SK-MEL-5 (cell line): ENCODE results near the gene ZBTB2. TPM values are rescaled to one million over a fixed set of nuclear protein-coding genes. Genes with fewer than 3 reads are reported as not detected.
A peak's percentile ranks its signal among the peaks of the same experiment; 100 is the strongest.

ENCODE experiments used
- DNase-seq: peaks from one replicate; pipeline ENCODE4 v3.0.0-alpha.2; 2016; ENCODE audit warnings: low read depth, low spot score
- in situ Hi-C: cut with HindIII; loops from 2 replicates; pipeline ENCODE4 v1.10.0; 2016; ENCODE audit warnings: low sequenced_read_pairs, high pct_unique_total_duplicates, low pct_unique_long_range_greater_than_20kb
- polyA plus RNA-seq, 2 experiments: library from polyadenylated mRNA; depleted of rRNA; stranded (reverse); fragments of >200 nt; gene quantifications; 2 replicates each; pipeline ENCODE4 v1.2.3, GENCODE V29; 2015
- total RNA-seq: library from RNA; depleted of rRNA; stranded (reverse); fragments of >200 nt; shearing (Covaris generic); gene quantifications from 2 replicates; pipeline ENCODE4 v1.2.3, GENCODE V29; 2014; rRNA removed

The ZBTB2 gene, protein sequence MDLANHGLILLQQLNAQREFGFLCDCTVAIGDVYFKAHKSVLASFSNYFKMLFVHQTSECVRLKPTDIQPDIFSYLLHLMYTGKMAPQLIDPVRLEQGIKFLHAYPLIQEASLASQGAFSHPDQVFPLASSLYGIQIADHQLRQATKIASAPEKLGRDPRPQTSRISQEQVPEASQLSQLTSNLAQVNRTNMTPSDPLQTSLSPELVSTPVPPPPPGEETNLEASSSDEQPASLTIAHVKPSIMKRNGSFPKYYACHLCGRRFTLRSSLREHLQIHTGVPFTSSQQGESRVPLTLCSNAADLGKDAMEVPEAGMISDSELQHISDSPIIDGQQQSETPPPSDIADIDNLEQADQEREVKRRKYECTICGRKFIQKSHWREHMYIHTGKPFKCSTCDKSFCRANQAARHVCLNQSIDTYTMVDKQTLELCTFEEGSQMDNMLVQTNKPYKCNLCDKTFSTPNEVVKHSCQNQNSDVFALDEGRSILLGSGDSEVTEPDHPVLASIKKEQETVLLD
- 14.3 and 17.7 TPM in 2 replicates for total RNA-seq
- polyA plus RNA-seq (2015; cell fraction: cytosol; rRNA removed) = 11.6 and 12.9 TPM in 2 replicates
- 4.9 and 5.5 TPM in 2 replicates for polyA plus RNA-seq (2015; cell fraction: nucleus; rRNA removed)

DNA sequence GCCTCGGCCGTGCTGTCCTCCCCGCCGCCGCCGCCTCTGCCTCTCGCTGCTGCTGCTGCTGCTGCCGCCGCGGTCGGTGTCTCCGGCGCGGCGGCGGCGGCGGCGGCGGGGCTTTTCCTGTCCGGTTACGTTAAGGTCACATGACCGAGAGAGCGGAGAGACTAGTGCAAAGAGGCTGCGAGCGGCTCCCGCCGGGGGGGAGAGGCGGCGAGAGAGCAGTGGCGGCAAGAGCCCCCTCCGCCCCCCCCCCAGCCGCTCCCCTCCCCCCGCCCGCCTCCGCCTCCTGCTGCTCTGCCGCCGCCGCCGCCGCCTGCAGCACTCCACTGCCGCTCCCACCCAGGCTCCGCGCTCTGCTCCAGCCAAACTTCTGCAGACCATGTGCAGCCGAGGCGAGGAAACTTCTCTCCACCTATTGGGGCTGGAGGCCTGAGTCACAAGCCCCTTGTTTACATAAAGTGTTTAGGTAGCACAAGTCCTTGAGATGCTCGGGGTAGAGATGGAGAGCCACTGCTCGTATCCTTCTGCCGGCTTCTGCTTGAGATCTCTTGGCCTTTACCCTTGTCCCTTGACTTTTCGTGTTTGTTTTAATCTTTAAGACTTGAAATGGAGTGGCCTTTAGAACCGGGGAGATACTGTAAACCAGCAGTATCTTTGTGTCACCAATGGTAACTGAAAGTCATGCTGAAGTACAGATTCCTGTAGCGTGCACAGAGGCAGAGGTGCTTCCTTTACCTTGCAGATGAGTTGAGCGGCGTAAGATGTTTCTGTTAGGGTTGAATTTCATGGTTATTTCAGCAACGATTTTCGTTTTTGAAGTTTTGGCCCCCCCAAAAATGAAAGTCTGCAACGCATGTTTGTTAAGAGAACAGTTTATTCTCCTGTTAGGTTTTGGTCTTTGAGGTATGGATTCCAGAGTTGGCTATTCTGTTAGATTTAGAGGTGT is at the start of gene ZBTB2:
TSS of gene ZBTB2 (minus strand) at position 89 of the 943 bp plus-strand sequence. CDS start 17,922 bp downstream, outside the sequence.
- peak; percentile 69 for DNase-seq
- in situ Hi-C loops = no loop called here

DNA sequence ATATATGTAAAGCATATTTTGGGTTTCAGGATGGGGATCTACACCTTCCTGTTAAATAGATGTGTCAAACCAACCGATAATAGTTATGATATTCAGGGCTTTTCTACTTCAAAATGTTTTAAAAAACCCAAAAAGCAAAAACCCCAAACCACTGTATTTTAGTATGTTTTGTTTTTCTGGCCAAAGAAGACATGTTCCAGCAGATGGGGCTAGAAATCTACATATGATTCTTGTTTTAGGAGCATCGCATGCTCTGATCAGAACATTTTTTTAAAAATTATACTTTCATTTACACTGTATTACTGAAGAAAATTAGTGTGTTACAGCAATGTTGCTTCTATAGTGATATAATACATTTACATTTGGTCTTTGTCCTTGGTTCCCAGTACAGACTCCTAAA is 49.6 kb upstream of the ZBTB2 start:
- in situ Hi-C loops = no loop called here
- DNase-seq = peak; percentile 16

DNA sequence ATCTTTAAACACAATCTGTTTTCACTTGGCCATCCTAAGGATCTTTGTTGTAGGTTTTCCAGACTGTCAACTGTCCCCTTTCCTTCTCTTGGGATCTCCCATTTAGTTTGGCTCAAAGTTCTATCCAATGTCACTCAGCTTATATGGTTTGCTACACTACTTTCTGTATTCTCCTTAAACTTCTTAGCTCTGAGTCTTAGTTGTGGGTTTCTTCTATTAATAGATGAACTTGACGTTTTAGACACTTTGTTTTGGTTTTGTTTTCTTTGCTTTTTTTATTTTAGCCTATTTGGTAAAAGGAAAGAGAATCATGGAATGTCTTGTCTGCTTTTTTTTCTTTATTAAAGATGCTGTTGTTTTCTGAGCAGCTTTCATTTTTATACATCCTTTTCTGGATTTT is 49.1 kb upstream of the ZBTB2 start:
- in situ Hi-C loops = no loop called here
- DNase-seq = no peak

DNA sequence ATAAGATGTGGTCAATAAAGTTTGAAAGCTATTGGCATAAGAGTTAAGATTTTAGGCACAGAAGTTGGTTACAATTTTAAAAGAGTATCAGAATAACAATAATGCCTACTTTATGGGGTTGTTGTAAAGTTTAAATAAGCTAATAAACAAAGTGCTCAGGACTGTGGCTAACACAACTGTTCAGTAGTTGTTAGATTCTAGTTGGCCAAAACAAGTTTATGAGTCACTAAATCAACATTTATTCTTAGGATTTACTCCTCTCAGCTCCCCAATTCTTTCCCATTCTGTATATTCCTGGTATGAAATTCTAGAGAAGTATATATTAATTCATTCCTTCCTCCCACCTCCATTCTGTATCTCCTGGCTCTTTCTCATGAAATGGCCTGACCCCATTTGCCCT is 46.0 kb upstream of the ZBTB2 start:
- DNase-seq = no peak
- in situ Hi-C loops = no loop called here

DNA sequence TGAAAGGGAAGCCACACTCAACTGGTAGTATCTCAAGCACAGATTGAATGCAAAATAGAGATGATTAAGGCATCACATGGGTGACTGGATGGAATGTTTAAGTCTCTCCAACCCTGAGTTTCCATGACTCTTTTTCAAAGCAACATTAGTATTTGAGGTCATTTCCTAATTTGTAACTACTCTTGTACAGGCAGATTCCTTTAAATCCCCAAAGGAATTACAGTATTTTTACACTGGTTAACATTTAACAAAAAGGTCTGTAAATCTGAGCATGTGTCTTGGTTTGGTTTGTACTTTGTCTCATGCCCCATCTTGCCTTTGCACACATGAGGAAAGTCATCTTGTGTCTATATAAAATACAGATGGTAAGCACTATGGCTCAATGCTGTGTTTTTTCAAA is 45.4 kb upstream of the ZBTB2 start:
- in situ Hi-C loops = no loop called here
- no peak for DNase-seq

DNA sequence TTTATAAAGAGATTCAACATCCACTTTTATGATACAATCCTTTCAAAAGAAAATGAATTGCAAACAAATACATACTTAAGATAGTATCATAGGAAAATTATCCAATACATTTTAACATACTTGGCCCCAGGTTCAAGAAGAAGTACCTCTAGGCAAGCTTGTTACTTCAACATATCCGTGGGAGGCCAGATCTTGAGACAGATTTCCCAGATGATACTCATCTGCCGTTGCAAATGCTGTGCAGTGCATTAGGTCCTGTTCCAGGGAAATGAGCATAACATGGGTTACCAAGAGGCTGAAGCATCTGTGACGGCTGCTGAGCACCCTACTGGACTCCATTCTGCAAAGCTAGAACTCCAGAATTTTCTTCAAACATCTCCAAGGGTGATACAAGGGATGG is 44.9 kb upstream of the ZBTB2 start:
- in situ Hi-C loops = no loop called here
- DNase-seq = no peak

DNA sequence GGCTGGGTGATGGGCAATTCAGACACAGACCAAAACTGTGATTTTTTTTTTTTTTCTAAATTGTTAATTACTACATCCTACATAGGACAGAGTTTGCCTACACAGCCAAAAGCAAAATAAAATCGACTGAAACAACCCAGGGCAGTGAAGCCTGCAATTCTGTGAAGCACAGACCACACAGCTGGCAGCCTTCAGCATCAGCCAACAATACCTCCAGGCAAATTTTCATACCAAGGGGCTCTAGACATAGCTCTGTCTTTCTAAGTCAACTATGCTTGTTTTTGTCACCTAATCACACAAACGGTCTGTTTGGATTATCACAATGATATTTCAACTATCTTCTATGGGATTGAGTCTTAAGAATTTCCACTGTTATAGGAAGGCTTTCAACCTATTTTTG is 43.0 kb upstream of the ZBTB2 start:
- DNase-seq = no peak
- in situ Hi-C loops = no loop called here

DNA sequence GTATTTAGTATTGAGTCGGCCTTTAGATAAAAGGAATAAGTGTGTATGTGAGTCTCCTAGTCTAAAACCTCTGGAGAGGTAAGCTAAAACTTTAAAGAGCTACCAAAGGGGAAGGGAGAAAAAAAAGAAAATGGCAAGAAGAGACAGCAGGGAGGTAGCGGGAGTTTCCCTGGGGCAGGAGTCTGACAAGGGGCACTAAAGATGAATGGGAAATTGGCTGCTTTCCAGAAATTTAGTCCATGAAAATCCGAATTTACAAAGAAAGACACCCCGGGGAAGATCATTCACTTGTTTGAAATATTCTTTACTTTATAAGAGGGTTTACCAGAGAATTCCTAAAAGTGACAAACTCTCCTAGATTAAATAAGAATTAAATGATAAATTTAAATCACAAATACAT is 41.3 kb upstream of the ZBTB2 start:
- DNase-seq = no peak
- in situ Hi-C loops = no loop called here

DNA sequence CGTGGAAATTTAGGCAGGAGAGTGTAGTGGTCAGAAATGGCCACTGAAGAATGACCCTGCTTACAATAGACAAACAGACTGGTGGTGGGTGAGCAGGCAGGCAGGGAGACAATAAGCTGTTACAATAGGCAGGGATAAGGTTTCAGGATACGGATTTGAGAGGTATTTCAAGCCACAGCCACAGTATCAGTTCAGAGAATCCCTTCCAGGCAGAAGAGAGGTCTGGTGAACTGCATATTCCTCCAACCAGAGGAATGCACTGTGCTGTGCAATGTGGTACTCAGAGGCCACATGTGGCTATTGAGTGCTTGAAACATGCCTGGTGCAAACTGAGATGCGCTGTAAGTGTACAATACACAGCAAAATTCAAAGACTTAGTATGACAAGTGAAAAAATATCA is 40.0 kb upstream of the ZBTB2 start:
- in situ Hi-C loops = no loop called here
- no peak for DNase-seq

DNA sequence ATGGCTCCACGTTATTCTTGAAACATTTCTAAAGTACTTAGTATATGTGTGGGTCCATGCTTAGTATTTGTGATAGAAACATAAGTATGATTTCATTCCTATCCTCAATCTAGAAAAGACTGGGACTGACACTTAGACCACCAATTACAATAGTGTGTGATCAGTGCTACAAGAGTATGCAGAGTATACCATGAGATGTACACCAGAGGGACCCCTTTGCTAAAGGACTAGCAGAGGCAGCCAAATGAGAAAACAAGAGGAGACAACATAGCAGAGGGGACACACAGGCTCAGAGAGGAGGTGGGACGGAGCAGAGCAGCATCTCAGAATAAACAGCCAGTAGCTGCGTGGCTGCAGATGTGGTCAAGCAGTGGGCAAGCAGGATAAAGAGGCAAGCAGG is 39.5 kb upstream of the ZBTB2 start:
- peak; percentile 28 for DNase-seq
- in situ Hi-C loops = no loop called here

DNA sequence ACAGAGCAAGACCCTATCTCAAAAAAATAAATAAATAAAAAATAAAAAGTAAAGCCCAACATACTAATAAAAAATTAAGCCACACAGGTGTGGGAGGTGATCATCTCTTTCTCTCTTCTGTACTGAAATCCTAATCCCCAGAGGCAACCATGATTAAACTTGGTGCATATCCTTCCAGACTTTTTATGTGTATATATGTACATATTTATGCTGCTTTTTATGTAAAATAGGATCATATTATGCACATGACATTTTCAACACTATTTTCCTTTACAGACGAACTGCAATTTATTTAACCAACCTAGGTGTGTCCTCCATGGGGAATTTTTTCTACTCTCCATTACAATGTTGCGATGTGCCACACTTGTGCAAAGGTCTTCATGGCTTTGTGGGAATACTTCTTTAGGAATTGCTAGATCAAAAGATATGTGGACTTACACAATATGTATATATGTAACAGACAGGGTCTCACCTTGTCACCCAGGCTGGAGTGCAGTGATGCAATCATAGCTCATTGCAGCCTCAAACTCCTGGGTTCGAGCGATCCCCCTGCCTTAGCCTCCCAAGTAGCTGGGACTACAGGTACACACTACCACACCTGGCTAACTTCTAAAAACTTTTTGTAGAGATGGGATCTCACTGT is 36.9 kb upstream of the ZBTB2 start:
- in situ Hi-C loops = no loop called here
- no peak for DNase-seq

DNA sequence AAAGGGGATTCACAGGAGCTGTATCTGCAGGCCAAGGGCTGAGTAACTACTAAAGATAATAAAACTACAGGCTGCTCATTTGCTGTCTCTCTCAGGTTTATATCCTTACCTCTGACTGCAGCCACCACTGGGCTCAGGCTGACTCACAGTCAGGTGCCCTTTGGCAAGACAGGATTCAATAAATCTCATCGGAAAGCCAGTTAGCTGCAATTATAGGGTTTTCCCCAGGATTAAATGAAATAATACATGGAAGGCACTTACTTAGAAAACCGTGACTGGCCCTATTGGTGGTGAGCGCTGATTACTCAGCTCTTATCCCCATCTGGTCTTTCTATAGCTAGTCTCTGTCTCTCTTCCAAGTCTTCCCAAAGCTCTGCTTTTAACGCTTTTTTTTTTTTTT is 34.2 kb upstream of the ZBTB2 start:
- DNase-seq = no peak
- in situ Hi-C loops = no loop called here

DNA sequence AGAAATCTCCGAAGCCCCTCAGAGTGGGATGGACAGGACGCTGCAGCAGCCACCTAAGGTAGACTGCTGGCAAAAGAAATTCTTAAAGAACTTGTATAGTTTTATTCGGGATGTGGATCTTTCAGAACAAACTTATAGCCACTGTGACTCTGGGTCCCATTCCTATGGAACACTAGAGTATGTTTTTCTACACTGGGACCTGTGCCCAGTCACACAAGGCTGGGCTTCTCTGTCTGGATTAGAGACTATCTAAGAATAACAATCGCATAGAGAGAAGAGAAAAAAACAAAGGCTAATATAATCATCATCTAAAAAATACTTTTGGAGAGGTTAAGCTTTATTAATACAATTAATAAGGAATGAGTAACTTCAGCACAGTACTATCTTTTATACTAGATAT is 31.6 kb upstream of the ZBTB2 start:
- in situ Hi-C loops = no loop called here

DNA sequence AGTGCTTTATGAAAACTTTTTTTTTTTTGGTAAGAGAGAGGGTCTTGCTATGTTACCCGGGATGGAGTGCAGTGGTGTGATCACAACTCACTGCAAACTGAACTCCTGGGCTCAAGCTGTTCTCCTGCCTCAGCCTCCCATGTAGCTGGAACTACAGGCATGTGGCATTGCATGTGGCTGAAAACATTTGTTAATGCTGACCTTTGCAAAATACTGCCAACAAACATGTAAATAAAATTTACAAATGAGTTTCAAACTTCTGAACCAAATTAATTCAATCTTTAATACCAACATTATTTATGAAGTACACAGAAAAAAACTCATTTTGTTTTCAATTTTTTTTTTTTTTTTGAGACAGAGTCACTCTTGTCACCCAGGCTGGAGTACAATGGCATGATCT is 26.1 kb upstream of the ZBTB2 start:
- in situ Hi-C loops = no loop called here
- no peak for DNase-seq

More for the DNA sequence above, 31.6 kb upstream of the ZBTB2 start:
- no peak for DNase-seq

DNA sequence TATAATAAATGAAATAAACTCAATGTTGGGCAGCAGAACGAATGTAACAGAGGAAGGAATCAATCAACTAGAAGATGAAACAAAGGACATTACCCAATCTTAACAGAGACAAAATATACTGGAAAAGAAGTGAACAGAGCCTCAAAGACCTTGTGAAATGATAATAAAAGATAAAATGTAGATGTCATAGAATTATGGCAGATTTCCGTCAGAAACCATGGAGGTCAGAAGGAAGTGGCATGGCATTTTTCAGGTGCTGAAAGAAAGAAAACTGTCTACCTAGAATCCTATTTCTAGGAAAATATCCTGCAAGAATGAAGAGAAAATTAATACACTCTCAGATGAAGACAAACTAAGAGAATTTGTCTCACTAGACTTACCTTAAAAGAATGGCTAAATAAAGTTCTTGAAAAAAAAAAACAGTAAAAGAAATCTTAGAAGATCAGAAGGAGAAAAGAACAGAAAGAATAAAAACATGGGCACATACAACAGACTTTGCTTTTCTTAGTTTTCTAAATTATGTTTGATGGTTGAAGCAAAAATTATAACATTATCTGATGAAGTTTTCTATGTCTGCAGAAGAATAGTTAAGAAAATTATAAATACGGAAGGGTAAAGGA is 23.4 kb upstream of the ZBTB2 start:
- in situ Hi-C loops = no loop called here
- DNase-seq = no peak

DNA sequence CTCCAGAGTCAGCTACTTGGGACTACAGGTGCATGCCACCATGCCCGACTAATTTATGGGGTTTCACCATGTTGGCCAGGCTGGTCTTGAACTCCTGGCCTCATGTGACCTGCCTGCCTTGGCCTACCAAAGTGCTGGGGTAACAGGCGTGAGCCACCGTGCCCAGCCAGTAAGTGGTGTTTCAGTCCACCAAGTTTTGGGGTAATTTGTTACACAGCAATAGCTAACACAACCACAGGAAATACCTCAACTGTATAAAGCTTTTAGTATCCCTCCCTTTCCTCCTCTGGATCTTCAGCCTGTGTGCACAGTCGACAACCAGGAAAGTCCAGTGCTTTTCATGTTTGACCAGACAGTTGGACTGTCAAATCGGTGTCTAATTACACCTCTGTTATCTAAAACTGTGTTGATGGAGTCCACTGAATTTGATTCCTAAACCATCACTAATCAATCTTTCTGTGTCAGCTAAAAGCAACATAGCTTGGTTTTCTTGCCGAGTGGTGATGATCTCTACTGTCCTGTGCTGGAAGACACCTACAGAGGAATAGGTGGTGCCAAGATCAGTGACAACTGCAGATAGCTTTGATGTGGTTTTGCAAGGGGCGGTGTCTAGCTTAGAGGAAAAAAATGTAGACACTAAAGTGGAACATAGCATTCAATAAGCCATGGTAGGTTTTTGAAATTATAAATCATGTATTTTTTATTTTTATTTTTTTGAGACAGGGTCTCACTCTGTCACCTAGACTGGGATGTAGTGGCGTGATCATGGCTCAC is 22.2 kb upstream of the ZBTB2 start:
- in situ Hi-C loops = no loop called here
- DNase-seq = no peak

DNA sequence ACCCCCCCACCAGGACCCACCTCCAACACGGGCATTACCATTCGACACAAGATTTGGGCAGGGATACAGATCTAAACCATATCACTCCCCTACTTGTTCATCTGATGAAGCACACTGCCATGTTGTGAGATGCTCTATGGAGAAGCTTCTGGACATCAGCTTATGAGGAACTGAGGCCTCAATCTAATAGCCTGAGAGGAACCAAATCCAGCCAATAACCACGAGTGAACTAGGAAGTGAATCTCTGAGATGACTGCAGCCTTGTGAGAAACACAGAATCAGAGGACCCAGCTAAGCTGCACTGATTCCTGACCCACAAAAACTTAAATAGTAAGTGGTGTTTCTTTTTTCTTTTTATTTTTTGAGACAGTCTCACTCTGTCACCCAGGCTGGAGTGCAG is 21.6 kb upstream of the ZBTB2 start:
- DNase-seq = no peak
- in situ Hi-C loops = no loop called here
